ENCODE results near the gene SLC35F4. TPM values are rescaled to one million over a fixed set of nuclear protein-coding genes. Genes with fewer than 3 reads are reported as not detected.
"Not testable (repeated sequence)": the region's sequence is repeated elsewhere in the genome, so short reads cannot be mapped to it uniquely, and the experiment has no call there.

SLC35F4 gene
- total RNA-seq, 1 experiment from 2014 or later: not detected

GRCh38 chr14:57725399-57726077, 140.4 kb downstream of the SLC35F4 start:
- peak overlapping the region; percentile 16 for H3K27ac ChIP-seq (ENCODE audit: low read length)
- ATAC-seq (no peak), DNase-seq (peak; percentile 98)
- H2AFZ ChIP-seq (ENCODE audit: low read length): no peak overlapping the region
- BruUV-seq (replicated peaks): no TSS peak
- ChIA-PET POLR2A (ENCODE audit: unreplicated experiment) (no interaction called here), CTCF (no interaction called here)
- H3K4me1 ChIP-seq (ENCODE audit: insufficient read depth, low read length): peaks cover 12% of the 10 kb centered on the region
- no peaks in the 10 kb centered on the region for H3K79me2 ChIP-seq (ENCODE audit: low read length)
- no peaks in the 10 kb centered on the region for H3K36me3 ChIP-seq (ENCODE audit: low read depth, low read length)
- no peaks in the 10 kb centered on the region for H4K20me1 ChIP-seq (ENCODE audit: low read length)
- no peak overlapping the region for H3K9ac ChIP-seq (ENCODE audit: low read length)
- intact Hi-C loops (cut with micrococcal nuclease): no loop called here
- no peaks in the 10 kb centered on the region for H3K9me3 ChIP-seq (ENCODE audit: low read length)
- H3F3A ChIP-seq (ENCODE audit: low read length, unreplicated experiment): no peaks in the 10 kb centered on the region
- H3K4me2 ChIP-seq (ENCODE audit: low read length): no peak overlapping the region
- H3K9me2 ChIP-seq (replicated peaks; ENCODE audit: low read length): no peaks in the 10 kb centered on the region
- H3K4me3 ChIP-seq (ENCODE audit: low read length): no peak overlapping the region
- peaks cover 13% of the 10 kb centered on the region for H3K27me3 ChIP-seq (ENCODE audit: low read length)
- TF ChIP-seq EZH2 (IDR thresholded peaks at IDR 0.05; ENCODE audit: low read length, unreplicated experiment) (no peak), EZH2phosphoT487 (IDR thresholded peaks at IDR 0.05; ENCODE audit: borderline replicate concordance, low read length) (no peak)
- TF ChIP-seq, protein P1, sequence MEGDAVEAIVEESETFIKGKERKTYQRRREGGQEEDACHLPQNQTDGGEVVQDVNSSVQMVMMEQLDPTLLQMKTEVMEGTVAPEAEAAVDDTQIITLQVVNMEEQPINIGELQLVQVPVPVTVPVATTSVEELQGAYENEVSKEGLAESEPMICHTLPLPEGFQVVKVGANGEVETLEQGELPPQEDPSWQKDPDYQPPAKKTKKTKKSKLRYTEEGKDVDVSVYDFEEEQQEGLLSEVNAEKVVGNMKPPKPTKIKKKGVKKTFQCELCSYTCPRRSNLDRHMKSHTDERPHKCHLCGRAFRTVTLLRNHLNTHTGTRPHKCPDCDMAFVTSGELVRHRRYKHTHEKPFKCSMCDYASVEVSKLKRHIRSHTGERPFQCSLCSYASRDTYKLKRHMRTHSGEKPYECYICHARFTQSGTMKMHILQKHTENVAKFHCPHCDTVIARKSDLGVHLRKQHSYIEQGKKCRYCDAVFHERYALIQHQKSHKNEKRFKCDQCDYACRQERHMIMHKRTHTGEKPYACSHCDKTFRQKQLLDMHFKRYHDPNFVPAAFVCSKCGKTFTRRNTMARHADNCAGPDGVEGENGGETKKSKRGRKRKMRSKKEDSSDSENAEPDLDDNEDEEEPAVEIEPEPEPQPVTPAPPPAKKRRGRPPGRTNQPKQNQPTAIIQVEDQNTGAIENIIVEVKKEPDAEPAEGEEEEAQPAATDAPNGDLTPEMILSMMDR (conservative IDR thresholded peaks at IDR 0.05; ENCODE audit: low read depth, low read length): no peak

GRCh38 chr14:57722141-57722540, 143.8 kb downstream of the SLC35F4 start:
- DNase-seq: peak; percentile 46
- CTCF ChIA-PET: not testable (repeated sequence)

DNA sequence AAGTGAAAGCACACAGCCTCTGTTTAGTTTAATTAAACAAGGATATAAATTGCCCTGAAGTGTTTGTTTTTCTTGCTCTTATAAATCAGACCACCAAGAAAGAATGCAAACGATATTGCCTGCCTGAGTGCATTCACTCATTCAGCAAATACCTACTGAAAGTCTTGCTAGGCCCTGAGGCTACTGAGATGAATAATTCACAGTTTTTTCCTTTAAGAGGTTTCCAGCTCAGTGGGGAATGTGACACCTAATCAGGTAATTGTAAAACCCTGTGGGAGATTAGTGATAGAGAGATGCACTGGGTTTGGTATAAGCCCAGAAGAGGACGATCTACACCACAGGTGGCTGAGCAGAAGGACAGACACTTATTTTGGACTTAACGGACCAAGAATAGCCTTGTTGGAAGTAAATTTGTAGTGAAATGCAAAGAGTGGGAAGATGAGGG, 151.4 kb downstream of the SLC35F4 start:
- H3K4me3 ChIP-seq (ENCODE audit: low read length): no peak overlapping the region
- no peaks in the 10 kb centered on the region for H3K27me3 ChIP-seq (ENCODE audit: low read length)
- H3K9me2 ChIP-seq (replicated peaks; ENCODE audit: low read length): no peaks in the 10 kb centered on the region
- H3K4me1 ChIP-seq (ENCODE audit: insufficient read depth, low read length): no peaks in the 10 kb centered on the region
- H3K79me2 ChIP-seq (ENCODE audit: low read length): no peaks in the 10 kb centered on the region
- no peak overlapping the region for H3K4me2 ChIP-seq (ENCODE audit: low read length)
- H3K9ac ChIP-seq (ENCODE audit: low read length): no peak overlapping the region
- no TSS peak for BruUV-seq (replicated peaks)
- ATAC-seq: no peak
- H3K36me3 ChIP-seq (ENCODE audit: low read depth, low read length): no peaks in the 10 kb centered on the region
- H3F3A ChIP-seq (ENCODE audit: low read length, unreplicated experiment): no peaks in the 10 kb centered on the region
- TF ChIP-seq EZH2phosphoT487 (IDR thresholded peaks at IDR 0.05; ENCODE audit: borderline replicate concordance, low read length) (no peak), EZH2 (IDR thresholded peaks at IDR 0.05; ENCODE audit: low read length, unreplicated experiment) (no peak)
- TF ChIP-seq, protein P1 (conservative IDR thresholded peaks at IDR 0.05; ENCODE audit: low read depth, low read length): no peak
- DNase-seq: no peak
- H3K9me3 ChIP-seq (ENCODE audit: low read length): peaks cover 12% of the 10 kb centered on the region
- POLR2A ChIA-PET (ENCODE audit: unreplicated experiment): no interaction called here
- H2AFZ ChIP-seq (ENCODE audit: low read length): no peak overlapping the region
- no peak overlapping the region for H3K27ac ChIP-seq (ENCODE audit: low read length)
- CTCF ChIA-PET: no interaction called here
- H4K20me1 ChIP-seq (ENCODE audit: low read length): no peaks in the 10 kb centered on the region
- intact Hi-C loops (cut with micrococcal nuclease): no loop called here

More at GRCh38 chr14:57722141-57722540, 143.8 kb downstream of the SLC35F4 start:
- H3K4me1 ChIP-seq (ENCODE audit: insufficient read depth, low read length): peaks cover 12% of the 10 kb centered on the region
- H3K27ac ChIP-seq (ENCODE audit: low read length); POLR2A ChIA-PET (ENCODE audit: unreplicated experiment); H3F3A ChIP-seq (ENCODE audit: low read length, unreplicated experiment); H3K27me3 ChIP-seq (ENCODE audit: low read length); BruUV-seq (replicated peaks); H3K9me3 ChIP-seq (ENCODE audit: low read length); H3K4me2 ChIP-seq (ENCODE audit: low read length); H3K9ac ChIP-seq (ENCODE audit: low read length); H3K9me2 ChIP-seq (replicated peaks; ENCODE audit: low read length); ATAC-seq; H3K36me3 ChIP-seq (ENCODE audit: low read depth, low read length); intact Hi-C loops (cut with micrococcal nuclease); H3K4me3 ChIP-seq (ENCODE audit: low read length); H2AFZ ChIP-seq (ENCODE audit: low read length); H4K20me1 ChIP-seq (ENCODE audit: low read length); H3K79me2 ChIP-seq (ENCODE audit: low read length): not testable (repeated sequence)
